ENCODE measurements around the gene MROH2B.

DNA sequence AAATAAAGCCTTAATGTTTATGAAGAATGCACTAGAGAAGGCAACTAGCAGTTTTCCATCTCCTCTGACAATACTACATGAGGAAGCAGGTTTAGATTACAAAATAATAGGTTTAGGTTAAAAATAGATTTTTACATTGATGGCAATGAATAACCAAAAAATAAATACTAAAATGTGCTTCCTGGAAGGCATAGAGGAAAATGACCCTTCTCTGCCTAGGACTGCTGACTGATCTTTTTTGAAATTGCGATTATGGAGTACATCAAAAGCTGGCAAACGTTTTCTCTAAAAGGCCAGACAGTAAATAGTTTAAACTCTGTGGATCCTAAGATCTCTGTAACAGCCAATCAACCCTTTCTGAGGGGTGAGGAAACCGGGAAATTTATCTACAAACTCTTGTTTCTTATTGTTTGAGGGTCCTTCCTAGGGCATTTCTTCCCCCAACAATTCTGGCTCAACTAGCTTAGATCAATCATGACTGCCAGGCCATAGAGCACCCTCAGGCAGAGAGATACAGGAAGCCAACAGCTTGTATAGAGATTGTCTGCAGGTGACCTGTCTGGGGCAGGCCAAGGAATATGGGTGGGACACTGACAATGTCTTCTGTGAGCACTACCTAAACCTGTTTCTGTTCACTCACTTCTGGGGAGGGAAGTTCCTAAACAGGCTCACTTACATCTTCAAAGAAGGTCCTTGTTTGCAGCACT lies 67.3 kb downstream of the MROH2B start:
- TF ChIP-seq, protein P1, sequence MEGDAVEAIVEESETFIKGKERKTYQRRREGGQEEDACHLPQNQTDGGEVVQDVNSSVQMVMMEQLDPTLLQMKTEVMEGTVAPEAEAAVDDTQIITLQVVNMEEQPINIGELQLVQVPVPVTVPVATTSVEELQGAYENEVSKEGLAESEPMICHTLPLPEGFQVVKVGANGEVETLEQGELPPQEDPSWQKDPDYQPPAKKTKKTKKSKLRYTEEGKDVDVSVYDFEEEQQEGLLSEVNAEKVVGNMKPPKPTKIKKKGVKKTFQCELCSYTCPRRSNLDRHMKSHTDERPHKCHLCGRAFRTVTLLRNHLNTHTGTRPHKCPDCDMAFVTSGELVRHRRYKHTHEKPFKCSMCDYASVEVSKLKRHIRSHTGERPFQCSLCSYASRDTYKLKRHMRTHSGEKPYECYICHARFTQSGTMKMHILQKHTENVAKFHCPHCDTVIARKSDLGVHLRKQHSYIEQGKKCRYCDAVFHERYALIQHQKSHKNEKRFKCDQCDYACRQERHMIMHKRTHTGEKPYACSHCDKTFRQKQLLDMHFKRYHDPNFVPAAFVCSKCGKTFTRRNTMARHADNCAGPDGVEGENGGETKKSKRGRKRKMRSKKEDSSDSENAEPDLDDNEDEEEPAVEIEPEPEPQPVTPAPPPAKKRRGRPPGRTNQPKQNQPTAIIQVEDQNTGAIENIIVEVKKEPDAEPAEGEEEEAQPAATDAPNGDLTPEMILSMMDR (IDR thresholded peaks at IDR 0.05; ENCODE audit: borderline replicate concordance, extremely low read depth, low read length, poor library complexity, severe bottlenecking), result no peak
- no peak for TF ChIP-seq EZH2 (IDR thresholded peaks at IDR 0.05; ENCODE audit: borderline replicate concordance, low read depth, low read length, severe bottlenecking)
